Panc1 (cell line): ENCODE results near the gene ELK4. TPM values are rescaled to one million over a fixed set of nuclear protein-coding genes. Genes with fewer than 3 reads are reported as not detected.

Experiments
- ATAC-seq: fragments of 200-7000 bp; cut with Tn5 transposase; 2 replicates; pipeline ENCODE4 v1.9.1; 2020; ENCODE audit warnings: mild to moderate bottlenecking, moderate library complexity
- BruUV-seq: library from RNA; stranded (reverse); fragments of 400-500 nt; replicated peaks from 2 replicates; lab custom pipeline; 2021; lab: Mats Ljungman, UMichigan
- CTCF ChIA-PET: fragments of 300-600 bp; sonication (Branson Sonifier 250); formaldehyde crosslinking; loops from one replicate; lab custom pipeline; 2022; ENCODE audit warnings: antibody characterized with exemption; lab: Charles Lee
- POLR2A ChIA-PET: fragments of 300-600 bp; sonication (Branson Sonifier 250); formaldehyde crosslinking; loops from one replicate; lab custom pipeline; 2022; ENCODE audit warnings: antibody characterized with exemption; lab: Charles Lee
- DNase-seq: peaks from one replicate; pipeline ENCODE4 v3.0.0-alpha.2; 2010; ENCODE audit warnings: low read depth, low spot score
- H3K27ac ChIP-seq: 2 replicates; pipeline ENCODE4 v1.5.1; 2011; ENCODE audit warnings: mild to moderate bottlenecking, low read length, inconsistent platforms
- H3K27me3 ChIP-seq: fragments of 200-500 bp; sonication (Bioruptor generic); 2 replicates; pipeline ENCODE4 v1.6.0; 2014; ENCODE audit warnings: low read length, inconsistent platforms; ENCODE audit not compliant: control insufficient read depth, insufficient read depth
- H3K36me3 ChIP-seq: fragments of 200-500 bp; sonication (Bioruptor generic); 2 replicates; pipeline ENCODE4 v1.5.1; 2014; ENCODE audit warnings: inconsistent platforms, mild to moderate bottlenecking, low read length, moderate library complexity; ENCODE audit not compliant: control insufficient read depth, insufficient read depth
- H3K4me1 ChIP-seq: 2 replicates; pipeline ENCODE4 v1.5.1; 2011; ENCODE audit warnings: inconsistent platforms, mild to moderate bottlenecking, low read length, moderate library complexity; ENCODE audit not compliant: control insufficient read depth, insufficient read depth
- H3K4me3 ChIP-seq, 2 experiments: 2 replicates each; pipeline ENCODE4 v1.5.1; 2011 to 2012; ENCODE audit warnings: low read depth in 2 of 2, low read length in 2 of 2, mild to moderate bottlenecking in 2 of 2, inconsistent platforms in 1 of 2, moderate library complexity in 1 of 2
- H3K9me3 ChIP-seq: fragments of 200-500 bp; sonication (Bioruptor generic); 2 replicates; pipeline ENCODE4 v1.5.1; 2014; ENCODE audit warnings: low read depth, mild to moderate bottlenecking, inconsistent platforms, low read length, moderate library complexity; ENCODE audit not compliant: control insufficient read depth, insufficient read depth
- POLR2AphosphoS5 ChIP-seq: IDR thresholded peaks from 2 replicates; pipeline ENCODE4 v1.6.1; 2012; ENCODE audit warnings: mild to moderate bottlenecking, low read depth, low read length, moderate library complexity
- SIN3A ChIP-seq: IDR thresholded peaks from 2 replicates; pipeline ENCODE4 v1.6.1; 2012; ENCODE audit warnings: low read depth, mild to moderate bottlenecking, low read length, moderate library complexity, borderline replicate concordance; ENCODE audit not compliant: insufficient read depth
- TCF7L2 ChIP-seq: IDR thresholded peaks from 2 replicates; pipeline ENCODE4 v1.6.1; 2011; ENCODE audit warnings: mild to moderate bottlenecking, low read depth, low read length, inconsistent platforms
- in situ Hi-C: cut with HindIII; loops from 2 replicates; pipeline ENCODE4 v1.10.0; 2016; ENCODE audit warnings: low sequenced_read_pairs, low pct_unique_long_range_greater_than_20kb
- intact Hi-C: fragments of 100-400 bp; cut with micrococcal nuclease; formaldehyde crosslinking; loops from one replicate; pipeline ENCODE4 v1.10.0; 2022; ENCODE audit not compliant: unreplicated experiment
- total RNA-seq: library from RNA; stranded (reverse); gene quantifications from one replicate; pipeline ENCODE4 v1.2.1, GENCODE V29; 2021; ENCODE audit not compliant: unreplicated experiment
- TF ChIP-seq, protein P1 (sequence below): fragments of 450-650 bp; IDR thresholded peaks from 2 replicates; pipeline ENCODE4 v1.5.1; 2017; ENCODE audit warnings: mild to moderate bottlenecking
- TF ChIP-seq, protein P2 (sequence below), 2 experiments: IDR thresholded peaks; 2 replicates each; pipeline ENCODE4 v1.6.1; 2011 to 2012; ENCODE audit warnings: low read depth in 2 of 2, control low read depth in 1 of 2, low read length in 1 of 2, mild to moderate bottlenecking in 1 of 2, moderate library complexity in 1 of 2; ENCODE audit not compliant: insufficient read depth in 1 of 2

The ELK4 gene
- total RNA-seq, 1 experiment from 2014 or later, result 54.6 TPM

- POLR2A ChIA-PET, result interaction anchor here (0.6 kb wide), 1 partner anchor 41 kb away, joined by 3 read pairs; no protein-coding TSS in a partner anchor
- Histone ChIP-seq H3K36me3 (no peaks in the 10 kb centered on the region), H3K4me3 (no peak overlapping the region), H3K4me1 (no peaks in the 10 kb centered on the region), H3K27me3 (no peaks in the 10 kb centered on the region), H3K9me3 (no peaks in the 10 kb centered on the region), H3K27ac (no peak overlapping the region)
- in situ Hi-C loops, result no loop called here
- no peak for DNase-seq
- ATAC-seq, result no peak
- CTCF ChIA-PET, result no interaction called here
- TF ChIP-seq, protein P1, sequence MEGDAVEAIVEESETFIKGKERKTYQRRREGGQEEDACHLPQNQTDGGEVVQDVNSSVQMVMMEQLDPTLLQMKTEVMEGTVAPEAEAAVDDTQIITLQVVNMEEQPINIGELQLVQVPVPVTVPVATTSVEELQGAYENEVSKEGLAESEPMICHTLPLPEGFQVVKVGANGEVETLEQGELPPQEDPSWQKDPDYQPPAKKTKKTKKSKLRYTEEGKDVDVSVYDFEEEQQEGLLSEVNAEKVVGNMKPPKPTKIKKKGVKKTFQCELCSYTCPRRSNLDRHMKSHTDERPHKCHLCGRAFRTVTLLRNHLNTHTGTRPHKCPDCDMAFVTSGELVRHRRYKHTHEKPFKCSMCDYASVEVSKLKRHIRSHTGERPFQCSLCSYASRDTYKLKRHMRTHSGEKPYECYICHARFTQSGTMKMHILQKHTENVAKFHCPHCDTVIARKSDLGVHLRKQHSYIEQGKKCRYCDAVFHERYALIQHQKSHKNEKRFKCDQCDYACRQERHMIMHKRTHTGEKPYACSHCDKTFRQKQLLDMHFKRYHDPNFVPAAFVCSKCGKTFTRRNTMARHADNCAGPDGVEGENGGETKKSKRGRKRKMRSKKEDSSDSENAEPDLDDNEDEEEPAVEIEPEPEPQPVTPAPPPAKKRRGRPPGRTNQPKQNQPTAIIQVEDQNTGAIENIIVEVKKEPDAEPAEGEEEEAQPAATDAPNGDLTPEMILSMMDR, result no peak
- TF ChIP-seq SIN3A (no peak), POLR2AphosphoS5 (no peak), TCF7L2 (no peak)
- TF ChIP-seq, protein P2, sequence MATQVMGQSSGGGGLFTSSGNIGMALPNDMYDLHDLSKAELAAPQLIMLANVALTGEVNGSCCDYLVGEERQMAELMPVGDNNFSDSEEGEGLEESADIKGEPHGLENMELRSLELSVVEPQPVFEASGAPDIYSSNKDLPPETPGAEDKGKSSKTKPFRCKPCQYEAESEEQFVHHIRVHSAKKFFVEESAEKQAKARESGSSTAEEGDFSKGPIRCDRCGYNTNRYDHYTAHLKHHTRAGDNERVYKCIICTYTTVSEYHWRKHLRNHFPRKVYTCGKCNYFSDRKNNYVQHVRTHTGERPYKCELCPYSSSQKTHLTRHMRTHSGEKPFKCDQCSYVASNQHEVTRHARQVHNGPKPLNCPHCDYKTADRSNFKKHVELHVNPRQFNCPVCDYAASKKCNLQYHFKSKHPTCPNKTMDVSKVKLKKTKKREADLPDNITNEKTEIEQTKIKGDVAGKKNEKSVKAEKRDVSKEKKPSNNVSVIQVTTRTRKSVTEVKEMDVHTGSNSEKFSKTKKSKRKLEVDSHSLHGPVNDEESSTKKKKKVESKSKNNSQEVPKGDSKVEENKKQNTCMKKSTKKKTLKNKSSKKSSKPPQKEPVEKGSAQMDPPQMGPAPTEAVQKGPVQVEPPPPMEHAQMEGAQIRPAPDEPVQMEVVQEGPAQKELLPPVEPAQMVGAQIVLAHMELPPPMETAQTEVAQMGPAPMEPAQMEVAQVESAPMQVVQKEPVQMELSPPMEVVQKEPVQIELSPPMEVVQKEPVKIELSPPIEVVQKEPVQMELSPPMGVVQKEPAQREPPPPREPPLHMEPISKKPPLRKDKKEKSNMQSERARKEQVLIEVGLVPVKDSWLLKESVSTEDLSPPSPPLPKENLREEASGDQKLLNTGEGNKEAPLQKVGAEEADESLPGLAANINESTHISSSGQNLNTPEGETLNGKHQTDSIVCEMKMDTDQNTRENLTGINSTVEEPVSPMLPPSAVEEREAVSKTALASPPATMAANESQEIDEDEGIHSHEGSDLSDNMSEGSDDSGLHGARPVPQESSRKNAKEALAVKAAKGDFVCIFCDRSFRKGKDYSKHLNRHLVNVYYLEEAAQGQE (IDR thresholded peaks at IDR 0.05; ENCODE audit: insufficient read depth in 1 of 2, low read depth in 2 of 2, low read length in 1 of 2), result no peak
- intact Hi-C loops, result no loop called here
- BruUV-seq, result no TSS peak
Measured at GRCh38 chr1:205580923-205581180, 51.0 kb downstream of the ELK4 start.

DNA sequence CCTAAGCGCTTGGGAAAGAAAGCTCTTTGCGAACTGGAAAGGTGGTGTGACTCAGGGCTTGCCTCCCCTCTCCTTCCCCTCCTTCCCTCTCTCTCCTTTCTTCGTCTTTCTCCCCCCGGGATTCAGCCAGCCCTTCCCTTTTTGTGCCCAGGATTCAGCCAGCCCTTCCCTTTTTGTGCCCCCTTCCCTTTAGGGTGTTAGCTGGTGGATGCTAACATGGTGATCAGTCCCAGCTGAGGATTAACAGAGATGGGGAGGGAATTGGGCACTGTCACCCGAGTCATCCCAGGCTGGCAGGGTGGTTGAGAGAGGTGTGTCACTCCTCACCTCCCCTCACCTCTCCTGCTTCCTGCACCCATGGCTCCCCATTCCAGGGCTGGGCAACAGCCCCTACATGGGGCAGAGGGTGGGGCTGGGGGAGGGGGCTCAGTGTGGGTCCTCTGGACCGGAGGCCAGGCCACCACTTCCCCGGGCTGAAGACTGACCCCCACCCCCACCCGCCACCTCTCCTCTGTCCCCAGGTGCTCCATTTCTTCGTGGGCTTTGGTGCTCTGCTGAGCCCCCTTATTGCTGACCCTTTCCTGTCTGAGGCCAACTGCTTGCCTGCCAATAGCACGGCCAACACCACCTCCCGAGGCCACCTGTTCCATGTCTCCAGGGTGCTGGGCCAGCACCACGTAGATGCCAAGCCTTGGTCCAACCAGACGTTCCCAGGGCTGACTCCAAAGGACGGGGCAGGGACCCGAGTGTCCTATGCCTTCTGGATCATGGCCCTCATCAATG lies 51.5 kb downstream of the ELK4 start:
- no peaks in the 10 kb centered on the region for H3K9me3 ChIP-seq
- intact Hi-C loops (no loop called here), in situ Hi-C loops (no loop called here)
- ATAC-seq (no peak), DNase-seq (no peak)
- TF ChIP-seq POLR2AphosphoS5 (no peak), SIN3A (no peak)
- no peak overlapping the region for H3K4me3 ChIP-seq
- no TSS peak for BruUV-seq
- H3K4me1 ChIP-seq, result no peaks in the 10 kb centered on the region
- H3K36me3 ChIP-seq, result no peaks in the 10 kb centered on the region
- no peaks in the 10 kb centered on the region for H3K27me3 ChIP-seq
- CTCF ChIA-PET, result no interaction called here
- POLR2A ChIA-PET, result interaction anchor here (0.6 kb wide), 1 partner anchor 41 kb away, joined by 3 read pairs; no protein-coding TSS in a partner anchor
- H3K27ac ChIP-seq, result no peak overlapping the region

GRCh38 chr1:205579711-205580110 lies 52.1 kb downstream of the ELK4 start:
- CTCF ChIA-PET, result no interaction called here
- POLR2A ChIA-PET, result no interaction called here
- ATAC-seq (no peak), DNase-seq (no peak)
- TF ChIP-seq, protein P1, result no peak
- TF ChIP-seq POLR2AphosphoS5 (no peak), TCF7L2 (no peak), SIN3A (no peak)
- TF ChIP-seq, protein P2 (IDR thresholded peaks at IDR 0.05; ENCODE audit: insufficient read depth in 1 of 2, low read depth in 2 of 2, low read length in 1 of 2), result no peak
- Histone ChIP-seq H3K27ac (no peak overlapping the region), H3K4me1 (no peaks in the 10 kb centered on the region), H3K9me3 (no peaks in the 10 kb centered on the region), H3K4me3 (no peak overlapping the region), H3K27me3 (no peaks in the 10 kb centered on the region), H3K36me3 (no peaks in the 10 kb centered on the region)
- intact Hi-C loops (no loop called here), in situ Hi-C loops (no loop called here)
- BruUV-seq, result no TSS peak
